Measurements from ENCODE around the gene SLC2A4RG.

Gene SLC2A4RG

DNA sequence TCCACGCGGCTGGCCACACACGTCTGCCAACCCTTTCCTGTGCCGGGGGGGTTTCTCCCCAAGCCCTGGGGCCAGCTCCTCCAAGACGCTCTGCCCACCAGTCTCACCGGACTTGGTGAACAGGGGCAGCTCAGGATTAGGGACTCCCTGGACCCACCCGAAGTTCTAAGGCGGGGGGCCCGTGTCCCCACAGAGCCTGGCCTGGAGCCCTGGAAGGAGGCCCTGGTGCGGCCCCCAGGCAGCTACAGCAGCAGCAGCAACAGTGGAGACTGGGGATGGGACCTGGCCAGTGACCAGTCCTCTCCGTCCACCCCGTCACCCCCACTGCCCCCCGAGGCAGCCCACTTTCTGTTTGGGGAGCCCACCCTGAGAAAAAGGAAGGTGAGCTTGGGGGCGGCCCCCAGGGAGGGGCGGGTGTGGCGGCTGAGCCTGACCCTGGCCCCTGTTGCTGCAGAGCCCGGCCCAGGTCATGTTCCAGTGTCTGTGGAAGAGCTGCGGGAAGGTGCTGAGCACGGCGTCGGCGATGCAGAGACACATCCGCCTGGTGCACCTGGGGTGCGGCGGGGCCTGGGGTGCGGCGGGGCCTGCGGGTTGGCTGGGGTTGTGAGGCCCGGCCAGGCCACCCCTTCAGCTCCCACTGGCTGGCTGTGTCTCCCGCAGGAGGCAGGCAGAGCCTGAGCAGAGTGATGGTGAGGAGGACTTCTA lies 2.3 kb downstream of the SLC2A4RG start:
- DNase-seq: no peak

DNA sequence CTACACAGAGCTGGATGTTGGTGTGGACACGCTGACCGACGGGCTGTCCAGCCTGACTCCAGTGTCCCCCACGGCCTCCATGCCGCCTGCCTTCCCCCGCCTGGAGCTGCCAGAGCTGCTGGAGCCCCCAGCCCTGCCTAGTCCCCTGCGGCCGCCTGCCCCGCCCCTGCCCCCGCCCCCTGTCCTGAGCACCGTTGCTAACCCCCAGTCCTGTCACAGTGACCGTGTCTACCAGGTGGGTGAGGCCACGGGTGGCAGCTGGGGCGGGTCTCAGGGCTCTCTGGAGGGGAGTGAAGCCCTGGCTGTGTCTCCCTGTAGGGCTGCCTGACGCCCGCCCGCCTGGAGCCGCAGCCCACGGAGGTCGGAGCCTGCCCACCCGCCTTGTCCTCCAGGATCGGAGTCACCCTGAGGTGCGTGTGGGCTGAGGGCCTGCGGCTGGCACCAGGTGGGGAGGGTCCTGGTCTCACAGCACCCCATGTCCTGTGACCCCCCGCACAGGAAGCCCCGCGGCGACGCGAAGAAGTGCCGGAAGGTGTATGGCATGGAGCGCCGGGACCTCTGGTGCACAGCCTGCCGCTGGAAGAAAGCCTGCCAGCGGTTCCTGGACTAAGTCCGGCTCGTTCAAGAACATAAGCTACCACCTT lies 2.9 kb downstream of the SLC2A4RG start:
- DNase-seq: no peak

GRCh38 chr20:63743210-63743970 lies 3.8 kb downstream of the SLC2A4RG start:
- no peak for DNase-seq

GRCh38 chr20:63744158-63744557 lies 4.6 kb downstream of the SLC2A4RG start:
- no peak for DNase-seq

DNA sequence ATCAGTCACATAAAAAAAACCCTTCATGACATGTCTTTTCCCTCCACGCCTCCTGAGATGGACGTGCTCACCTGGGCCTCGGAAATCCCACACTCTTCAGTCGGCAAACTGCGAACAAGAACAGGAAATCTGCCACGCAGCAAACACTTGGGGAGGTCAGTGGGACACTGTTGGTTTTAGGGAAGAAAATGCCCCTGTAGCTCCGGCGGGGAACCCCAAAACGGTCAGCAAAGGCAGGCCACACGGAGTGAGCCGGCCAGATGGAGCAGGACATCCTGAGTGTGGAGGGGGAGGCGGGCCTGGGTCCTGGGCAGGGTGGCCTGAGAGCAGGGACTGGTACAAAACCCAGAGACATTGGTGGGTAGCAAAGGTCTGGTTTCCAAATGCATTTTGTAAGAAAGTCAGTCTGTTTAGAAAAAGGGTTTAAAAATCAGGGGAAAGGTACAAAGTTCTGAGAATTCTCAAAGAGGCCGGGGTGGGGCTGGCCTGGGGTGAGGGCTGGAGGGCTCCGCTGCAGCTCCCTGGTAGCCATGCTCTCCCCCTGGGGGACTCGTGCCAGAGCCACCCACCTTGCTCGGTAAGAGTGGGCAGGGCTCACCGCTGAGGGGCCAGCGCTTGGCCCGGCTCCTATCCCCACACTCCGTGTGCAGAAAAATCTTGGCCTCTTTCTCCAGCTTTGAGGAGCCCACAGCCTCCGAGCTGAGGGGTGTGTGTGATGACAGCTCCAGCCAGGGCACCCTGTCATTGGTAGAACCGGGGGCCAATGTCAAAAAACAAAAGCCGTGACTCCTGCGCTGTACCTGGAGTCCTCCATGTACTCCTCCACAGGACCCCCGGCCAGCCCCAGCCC lies 5.2 kb downstream of the SLC2A4RG start:
- DNase-seq: no peak

DNA sequence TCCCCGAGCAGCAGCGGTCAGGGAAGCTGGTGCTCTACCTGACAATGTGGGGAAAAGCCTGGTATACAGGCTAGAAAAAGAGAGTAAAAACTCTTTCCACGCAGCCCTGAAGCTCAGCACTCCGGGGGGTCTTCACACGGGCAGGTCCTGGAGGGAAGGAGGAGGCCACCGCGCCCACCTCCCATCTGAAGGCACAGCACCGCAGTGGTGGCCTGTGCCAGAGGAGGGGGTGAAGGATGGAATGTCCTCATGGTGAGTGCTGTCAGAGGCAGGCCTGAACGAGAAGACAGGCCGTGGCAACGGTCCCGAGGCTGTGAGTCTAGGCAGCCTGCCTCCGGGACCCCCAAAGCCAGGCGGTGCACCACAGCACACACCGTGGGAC lies 5.8 kb downstream of the SLC2A4RG start:
- no peak for DNase-seq

DNA sequence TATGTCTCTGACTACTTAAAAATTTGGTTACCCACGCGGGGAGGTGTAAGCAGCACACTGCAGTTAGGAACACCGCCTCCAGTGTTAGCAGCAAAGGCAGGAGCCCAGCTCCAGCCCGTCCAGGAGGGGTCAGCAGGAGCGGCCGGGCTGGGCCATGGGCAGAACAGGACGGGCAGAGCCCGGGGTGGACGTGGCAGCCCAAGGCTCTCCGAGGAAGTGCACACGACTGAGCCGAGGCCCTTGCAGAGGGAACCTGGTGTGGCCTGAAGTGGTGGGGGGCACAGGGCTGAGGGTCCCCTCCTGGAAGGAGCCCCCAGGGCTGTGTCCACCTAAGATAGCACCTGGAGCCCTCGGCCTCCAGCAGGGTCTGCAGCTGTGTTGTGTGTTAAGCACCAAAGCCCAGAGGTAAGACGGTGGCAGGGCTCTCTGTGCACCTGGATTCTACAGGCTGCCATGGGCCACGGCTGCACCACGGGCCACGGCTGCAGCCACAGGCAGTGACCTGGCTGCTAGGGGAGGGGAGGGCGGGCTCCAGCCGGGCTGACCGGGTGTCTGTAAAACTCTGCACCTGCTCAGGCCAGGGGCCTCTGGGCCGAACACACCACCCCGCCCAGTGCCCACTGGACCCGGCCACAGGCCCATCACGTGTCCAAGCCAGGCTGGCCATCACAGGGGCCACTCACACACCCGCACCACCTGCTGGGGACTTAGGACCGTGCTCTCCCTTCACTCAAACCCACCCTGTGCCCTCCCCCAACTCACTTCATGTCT lies 6.6 kb downstream of the SLC2A4RG start:
- DNase-seq: no peak

DNA sequence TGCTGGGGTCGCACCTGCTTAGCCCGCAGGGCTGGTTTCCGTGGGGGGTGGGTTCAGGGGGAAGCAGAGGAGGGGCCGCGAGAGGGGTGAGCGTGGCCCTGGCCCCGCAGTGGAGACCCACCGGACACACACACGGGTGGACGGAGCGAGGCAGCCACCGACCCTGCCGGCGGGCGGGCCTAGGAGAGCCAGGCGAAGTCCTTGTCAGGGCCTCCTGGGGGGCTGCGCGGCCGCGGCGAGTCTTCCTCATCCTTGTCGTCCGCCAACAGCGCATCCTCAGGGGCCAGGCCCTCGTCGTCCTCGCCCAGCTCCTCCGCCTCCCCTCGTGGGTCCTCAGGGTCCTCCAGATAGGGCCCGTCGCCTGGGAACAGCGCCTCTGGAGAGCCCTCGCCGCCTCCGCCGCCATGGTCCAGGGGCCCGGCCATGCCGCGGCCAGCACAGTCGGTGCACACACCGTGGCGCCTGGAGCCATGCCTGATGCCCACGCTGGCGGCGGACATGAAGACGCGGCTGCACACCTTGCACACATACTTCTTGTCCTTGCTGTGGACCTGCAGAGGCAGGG lies 7.3 kb downstream of the SLC2A4RG start:
- DNase-seq: no peak

GRCh38 chr20:63747622-63748069 lies 8.1 kb downstream of the SLC2A4RG start:
- DNase-seq: no peak

GRCh38 chr20:63748070-63748933 lies 8.7 kb downstream of the SLC2A4RG start:
- DNase-seq: no peak

DNA sequence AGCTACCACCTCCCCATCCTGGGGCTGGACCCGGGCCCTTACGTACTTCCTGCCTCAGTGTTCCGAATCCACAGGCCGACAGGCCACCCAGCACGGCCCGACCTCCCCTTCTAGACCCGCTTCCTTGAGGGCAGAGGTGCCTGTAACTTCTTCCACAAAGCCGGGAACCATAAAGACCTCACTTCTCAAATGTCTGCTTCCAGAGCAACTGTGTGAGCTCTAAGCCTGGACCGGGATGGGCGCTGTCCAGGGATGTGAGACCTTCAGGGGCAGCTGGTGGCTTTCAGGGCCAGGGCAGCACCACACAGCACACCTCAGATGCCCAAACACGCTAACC lies 9.3 kb downstream of the SLC2A4RG start:
- DNase-seq: no peak

DNA sequence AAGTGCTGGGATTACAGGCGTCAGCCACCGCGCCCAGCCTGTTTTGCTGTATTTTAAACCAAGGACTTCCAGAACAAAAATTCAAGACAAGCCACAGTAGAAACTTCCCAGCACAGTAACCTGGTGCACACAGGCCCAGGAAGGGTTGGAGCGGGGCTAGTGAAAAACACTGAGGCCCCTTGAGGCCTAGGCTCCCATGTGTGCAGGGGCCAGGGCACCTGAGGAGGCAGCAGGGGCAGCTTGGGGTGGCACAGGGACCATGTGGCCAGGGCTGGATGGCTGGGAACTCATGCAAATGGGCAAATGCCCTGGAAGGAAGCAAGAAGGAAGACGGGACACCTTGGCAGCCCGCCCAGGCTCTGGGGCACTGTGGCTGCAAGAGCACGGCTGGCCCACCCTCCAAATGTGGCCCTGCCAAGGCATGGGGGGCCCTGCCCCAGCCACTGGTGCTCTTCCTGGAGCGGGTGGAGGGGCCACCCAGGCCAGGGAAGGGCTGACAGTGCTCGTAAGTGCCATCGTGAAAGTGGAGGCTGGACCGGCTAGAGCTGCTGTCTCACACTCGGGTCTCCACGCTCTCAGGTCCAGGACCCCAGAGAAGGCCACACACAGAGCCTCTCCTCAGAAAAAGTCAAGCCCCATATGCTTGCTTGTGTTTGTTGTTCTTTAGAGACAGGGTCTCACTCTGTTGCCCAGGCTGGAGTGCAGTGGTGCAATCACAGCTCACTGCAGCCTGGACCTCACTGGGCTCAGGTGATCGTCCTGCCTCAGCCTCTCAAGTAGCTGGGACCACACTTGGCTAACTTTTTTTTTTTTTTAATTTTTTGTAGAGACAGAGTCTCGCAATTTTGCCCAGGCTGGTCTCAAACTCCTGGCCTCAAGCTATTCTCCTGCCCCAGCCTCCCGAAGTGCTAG lies 10.3 kb downstream of the SLC2A4RG start:
- DNase-seq: no peak

GRCh38 chr20:63750807-63751470 lies 11.4 kb downstream of the SLC2A4RG start:
- peak; percentile 53 for DNase-seq

DNA sequence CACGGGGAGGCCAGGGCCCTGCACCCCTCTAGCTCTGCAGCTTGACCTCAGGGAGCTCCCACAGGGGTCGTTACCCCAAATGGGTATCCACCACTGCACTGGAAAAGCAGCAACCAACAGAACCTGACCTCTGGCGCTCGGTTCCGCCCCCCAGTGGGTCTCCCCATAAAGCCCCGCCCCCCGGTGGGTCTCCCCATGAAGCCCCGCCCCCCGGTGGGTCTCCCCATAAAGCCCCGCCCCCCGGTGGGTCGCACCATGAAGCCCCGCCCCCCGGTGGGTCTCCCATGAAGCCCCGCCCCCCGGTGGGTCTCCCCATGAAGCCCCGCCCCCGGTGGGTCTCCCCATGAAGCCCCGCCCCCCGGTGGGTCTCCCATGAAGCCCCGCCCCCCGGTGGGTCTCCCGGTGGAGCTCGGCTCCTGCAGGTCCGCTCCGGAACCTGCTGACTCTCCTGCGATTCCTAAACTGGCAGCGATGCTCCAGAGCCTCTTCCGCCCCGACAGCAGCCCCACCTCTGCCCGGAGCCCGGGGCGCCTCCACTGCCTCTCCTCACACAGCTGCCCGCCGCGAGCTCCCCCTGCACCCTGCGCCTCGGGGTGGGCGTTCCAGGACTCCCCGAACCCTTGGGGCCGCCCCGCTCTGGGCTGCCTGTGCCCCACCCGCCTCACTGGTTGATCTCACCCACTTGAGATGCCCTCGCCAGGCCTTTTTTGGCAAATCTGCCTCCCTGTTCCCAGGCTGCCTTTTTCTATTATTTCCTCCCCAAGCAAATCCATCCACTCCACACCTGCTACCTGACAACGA lies 12.1 kb downstream of the SLC2A4RG start:
- peak; percentile 64 for DNase-seq

- DNase-seq: peak; percentile 58
Measured at GRCh38 chr20:63752411-63753101, 13.0 kb downstream of the SLC2A4RG start.

- DNase-seq: no peak
Measured at GRCh38 chr20:63753381-63753780, 13.8 kb downstream of the SLC2A4RG start.

DNA sequence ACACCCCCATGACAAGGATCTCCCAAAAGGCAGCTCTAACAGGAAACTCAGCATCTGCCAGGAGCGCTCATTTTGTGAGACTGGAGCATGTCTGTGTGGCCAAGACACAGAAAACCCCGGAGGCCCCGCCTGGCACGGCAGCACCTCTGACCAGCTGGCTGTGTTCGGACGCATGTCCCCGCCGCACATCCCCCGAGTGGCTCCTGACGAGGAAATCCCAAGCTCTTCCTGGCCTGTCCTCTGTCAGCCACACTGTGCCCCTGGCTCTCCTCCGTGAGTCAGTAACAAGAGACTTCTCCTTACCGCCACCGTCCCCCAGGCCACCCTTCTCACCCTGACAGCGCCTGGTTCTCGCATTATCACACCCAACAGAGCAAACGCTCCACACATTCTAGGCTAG lies 14.4 kb downstream of the SLC2A4RG start:
- no peak for DNase-seq

All from DMS53 (cell line).